LoVo (cell line): ENCODE data around the gene RABAC1.
A peak's percentile ranks its signal among the peaks of the same experiment; 100 is the strongest.

Source experiments
- DNase-seq: peaks from one replicate; pipeline ENCODE4 v3.0.0-alpha.2; 2016; ENCODE audit warnings: low spot score

The RABAC1 gene

GRCh38 chr19:41988947-41989346 lies 29.8 kb upstream of the RABAC1 start:
- no peak for DNase-seq

GRCh38 chr19:41987141-41987860 lies 28.2 kb upstream of the RABAC1 start:
- DNase-seq: no peak

DNA sequence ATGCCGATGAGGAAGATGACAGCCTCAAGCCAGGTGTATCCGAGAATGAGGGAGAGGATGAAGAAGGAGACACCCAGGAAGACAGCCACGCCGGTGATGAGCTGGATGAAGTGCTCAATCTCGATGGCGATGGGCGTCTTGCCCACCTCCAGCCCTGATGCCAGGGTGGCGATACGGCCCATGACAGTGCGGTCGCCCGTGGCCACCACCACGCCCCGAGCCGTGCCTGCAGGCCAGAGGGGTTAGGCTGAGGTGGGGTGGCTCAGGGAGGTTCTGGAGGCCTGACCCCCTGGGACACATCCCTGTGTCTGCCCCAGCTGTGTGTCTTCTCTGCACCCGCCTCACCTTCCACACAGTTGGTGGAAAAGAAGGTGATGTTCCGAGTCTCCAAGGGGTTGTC lies 25.8 kb upstream of the RABAC1 start:
- DNase-seq: no peak

GRCh38 chr19:41981724-41982123 lies 22.6 kb upstream of the RABAC1 start:
- DNase-seq: no peak

- DNase-seq: no peak
Observed at GRCh38 chr19:41978470-41978869, 19.3 kb upstream of the RABAC1 start.

GRCh38 chr19:41977916-41978315 lies 18.8 kb upstream of the RABAC1 start:
- DNase-seq: no peak

DNA sequence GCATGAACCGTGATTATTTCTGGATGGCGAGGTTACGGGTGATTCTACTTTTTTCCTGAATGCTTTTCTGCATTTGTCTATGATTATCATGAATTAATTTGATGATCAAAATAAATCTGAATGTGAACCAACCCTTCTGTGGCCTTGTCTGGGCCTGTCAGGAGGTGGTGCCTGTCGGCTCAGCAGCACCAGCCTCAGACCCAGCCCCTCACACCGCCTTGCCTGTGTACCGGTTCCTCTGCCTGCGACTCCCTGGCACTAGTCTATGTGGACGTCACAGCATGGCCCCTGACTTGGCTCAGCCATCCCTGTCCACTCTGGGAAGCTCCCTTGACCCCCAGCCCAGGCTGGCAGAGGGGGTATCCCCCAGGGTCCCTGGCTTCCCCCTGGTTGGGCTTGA lies 15.5 kb upstream of the RABAC1 start:
- no peak for DNase-seq

- DNase-seq: no peak
Observed at GRCh38 chr19:41971363-41971762, 12.2 kb upstream of the RABAC1 start.

GRCh38 chr19:41969772-41970458 lies 10.8 kb upstream of the RABAC1 start:
- no peak for DNase-seq

GRCh38 chr19:41968751-41969595 lies 9.9 kb upstream of the RABAC1 start:
- no peak for DNase-seq

DNA sequence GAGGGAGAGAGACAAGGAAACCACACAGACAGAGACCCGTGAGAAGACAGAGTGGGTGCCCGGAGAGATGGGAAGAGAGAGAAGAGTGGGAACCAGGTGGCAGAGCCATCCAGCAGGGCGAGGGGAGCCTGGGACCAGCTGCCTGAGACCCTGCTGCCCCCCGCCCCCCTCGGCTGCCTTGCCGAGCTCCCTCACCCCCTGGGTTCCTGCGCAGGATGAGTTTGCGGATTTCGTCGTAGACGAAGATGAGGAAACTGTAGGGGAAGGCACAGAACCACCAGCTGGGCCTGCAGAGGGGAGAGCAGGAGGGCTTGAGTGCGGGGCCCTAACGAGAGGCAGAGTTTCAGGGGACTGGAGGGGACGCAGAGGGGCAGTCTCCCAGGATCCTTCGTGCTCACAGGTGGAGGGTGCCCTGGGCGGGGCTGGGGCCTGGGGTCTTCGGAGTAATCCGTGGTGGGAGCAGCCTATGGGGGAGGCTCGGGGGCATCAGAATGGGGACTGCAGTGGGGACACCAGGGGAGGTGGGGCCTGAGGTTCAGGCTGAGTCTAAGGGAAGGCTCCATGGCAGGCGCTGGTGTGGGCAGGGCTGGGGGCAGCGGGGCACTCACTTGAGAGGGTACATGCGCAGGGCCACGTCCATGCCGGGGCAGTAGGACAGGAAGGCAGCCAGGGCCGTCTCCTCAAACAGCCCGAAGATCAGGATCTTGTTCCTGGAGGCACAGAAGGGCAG lies 8.1 kb upstream of the RABAC1 start:
- no peak for DNase-seq

- DNase-seq: no peak
Observed at GRCh38 chr19:41965106-41965505, 6.0 kb upstream of the RABAC1 start.

DNA sequence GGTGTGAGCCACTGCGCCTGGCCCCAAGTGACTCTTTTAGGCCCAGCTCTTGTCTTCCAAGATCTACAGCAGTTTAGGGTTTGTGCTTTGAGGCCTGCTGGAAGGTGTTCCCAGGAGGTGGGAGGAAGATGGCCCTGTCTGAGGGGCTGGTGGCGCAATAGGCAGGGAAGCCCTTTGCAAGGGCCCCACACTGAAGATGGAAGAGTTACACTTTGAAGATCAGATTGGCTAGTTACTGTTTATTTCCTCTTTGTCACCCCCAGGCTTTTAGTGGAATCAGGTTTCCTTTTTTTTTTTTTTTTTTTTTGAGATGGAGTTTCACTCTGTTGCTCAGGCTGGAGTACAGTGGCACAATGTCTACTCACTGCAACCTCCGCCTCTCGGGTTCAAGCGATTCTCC lies 1.9 kb upstream of the RABAC1 start:
- DNase-seq: no peak

- peak; percentile 77 for DNase-seq
Observed at GRCh38 chr19:41958367-41959055, 610 bp downstream of the RABAC1 start.

DNA sequence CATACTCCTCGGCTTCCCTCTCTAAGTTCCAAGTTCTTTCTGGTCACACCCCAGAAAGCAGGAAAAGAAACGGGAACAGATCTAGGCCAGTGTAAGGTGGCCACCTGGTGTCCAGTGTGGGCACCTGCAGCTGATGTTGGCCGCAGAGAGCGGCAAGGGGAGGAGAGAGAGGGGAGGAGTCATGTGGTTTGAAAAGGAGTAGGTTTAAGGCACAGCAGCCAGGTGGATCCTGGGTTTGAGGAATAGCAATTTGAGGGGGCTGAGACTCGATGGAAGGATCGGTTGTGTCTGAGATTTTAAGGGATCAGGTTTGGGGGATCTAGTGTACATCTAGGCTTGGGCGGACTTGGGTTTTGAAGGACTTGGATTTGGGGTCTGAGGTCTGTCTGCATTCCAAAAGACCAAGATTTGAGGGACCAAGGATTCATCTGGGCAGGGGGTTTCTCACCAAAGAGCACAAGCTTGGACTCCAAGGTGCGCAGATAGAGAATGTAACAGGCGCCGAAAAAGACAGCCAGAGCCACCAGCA lies 1.2 kb downstream of the RABAC1 start:
- DNase-seq: peak; percentile 89

GRCh38 chr19:41957161-41957837 lies 1.8 kb downstream of the RABAC1 start:
- DNase-seq: peak; percentile 25

DNA sequence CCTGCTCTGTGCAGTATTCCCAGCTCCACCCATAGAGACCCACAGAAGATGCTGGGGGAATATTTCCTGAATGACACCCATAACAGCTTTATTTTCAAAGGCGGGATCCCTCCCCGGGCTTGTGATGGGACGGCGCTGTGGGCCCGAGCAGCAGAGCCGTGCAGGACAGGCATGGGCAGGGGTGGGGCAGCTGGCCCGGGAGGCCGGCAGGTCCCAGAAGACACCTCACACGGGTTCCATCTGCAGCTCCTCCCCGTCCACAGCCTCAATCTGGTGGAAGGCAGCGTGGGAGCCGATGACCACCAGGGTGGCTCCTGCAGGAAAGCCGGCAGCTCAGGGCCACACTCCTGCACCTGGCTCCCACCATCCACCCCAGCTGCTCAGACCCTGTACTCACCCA lies 2.5 kb downstream of the RABAC1 start:
- no peak for DNase-seq

GRCh38 chr19:41955521-41955920 lies 3.6 kb downstream of the RABAC1 start:
- no peak for DNase-seq

DNA sequence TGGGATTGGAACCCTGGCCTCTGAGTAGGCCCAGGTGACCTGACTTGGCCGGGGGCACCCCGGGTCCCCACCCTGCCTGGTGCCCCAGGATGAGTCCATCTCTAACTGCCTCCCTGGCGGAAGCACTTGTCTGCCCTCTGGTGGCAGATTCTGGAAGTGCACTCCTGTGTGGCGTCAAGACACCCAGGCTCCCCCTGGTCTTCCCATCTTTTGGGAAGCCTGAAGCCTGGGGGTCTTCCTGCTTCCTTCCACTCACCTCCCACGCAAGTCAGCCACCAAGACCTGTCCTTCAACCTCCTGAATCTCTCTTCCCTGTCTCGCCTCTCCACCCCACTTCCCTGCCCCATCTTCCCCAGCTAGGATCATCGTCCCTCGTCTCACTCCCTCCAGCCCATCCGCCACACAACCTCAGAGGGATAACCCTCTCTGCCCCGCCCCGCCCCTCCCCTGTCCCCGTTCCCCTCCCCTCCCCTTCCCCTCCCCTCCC lies 7.4 kb downstream of the RABAC1 start:
- DNase-seq: peak; percentile 71

DNA sequence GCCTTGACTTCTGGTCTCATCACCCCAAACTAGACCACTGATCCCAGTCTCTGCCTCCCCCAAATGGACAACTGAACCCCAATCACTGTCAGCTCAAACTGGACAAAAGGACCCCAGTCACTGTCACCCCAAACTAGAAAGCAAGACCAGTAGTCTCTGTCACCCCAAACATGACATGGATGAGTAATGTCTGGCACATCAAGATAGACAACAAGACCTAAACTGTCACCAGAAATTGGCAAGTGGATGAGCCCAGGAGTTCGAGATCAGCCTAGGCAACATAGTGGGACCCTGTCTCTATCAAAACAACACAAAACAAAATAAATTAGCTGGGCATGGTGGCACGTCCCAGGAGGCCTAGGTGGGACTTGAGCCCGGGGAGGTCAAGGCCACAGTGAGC lies 12.0 kb downstream of the RABAC1 start:
- DNase-seq: no peak
